GM23338 (cell line): ENCODE results near the gene MAP7D3. TPM values are rescaled to one million over a fixed set of nuclear protein-coding genes. Genes with fewer than 3 reads are reported as not detected.

Source experiments
- ATAC-seq: fragments of 200-7000 bp; cut with Tn5 transposase; 3 replicates; pipeline ENCODE4 v1.9.1; 2020
- DNase-seq: peaks from one replicate; pipeline ENCODE4 v3.0.0-alpha.2; 2015; ENCODE audit warnings: low spot score
- H2AFZ ChIP-seq: fragments of 200-600 bp; sonication (generic); 2 replicates; pipeline ENCODE4 v1.8.0; 2016; ENCODE audit warnings: antibody characterized with exemption, mild to moderate bottlenecking, moderate library complexity
- H3F3A ChIP-seq: fragments of 200-600 bp; sonication (generic); replicated peaks from 2 replicates; pipeline ENCODE4 v1.8.0; 2017; ENCODE audit warnings: antibody characterized with exemption, mixed run types, low read depth
- H3K27ac ChIP-seq: fragments of 200-600 bp; sonication (generic); 2 replicates; pipeline ENCODE4 v1.6.1; 2016; ENCODE audit warnings: low read depth
- H3K27me3 ChIP-seq: fragments of 200-600 bp; sonication (generic); 2 replicates; pipeline ENCODE4 v1.8.0; 2016; ENCODE audit warnings: mild to moderate bottlenecking, mixed run types, moderate library complexity; ENCODE audit not compliant: insufficient read depth
- H3K36me3 ChIP-seq: fragments of 200-600 bp; sonication (generic); 2 replicates; pipeline ENCODE4 v1.8.0; 2016; ENCODE audit warnings: mild to moderate bottlenecking; ENCODE audit not compliant: insufficient read depth
- H3K4me1 ChIP-seq: fragments of 200-600 bp; sonication (generic); 2 replicates; pipeline ENCODE4 v1.8.0; 2016; ENCODE audit warnings: mild to moderate bottlenecking, moderate library complexity; ENCODE audit not compliant: insufficient read depth
- H3K4me2 ChIP-seq: fragments of 200-600 bp; sonication (generic); 2 replicates; pipeline ENCODE4 v1.7.1; 2017; ENCODE audit warnings: mixed run types
- H3K4me3 ChIP-seq: fragments of 200-600 bp; sonication (generic); 2 replicates; pipeline ENCODE4 v1.6.1; 2016; ENCODE audit warnings: mixed run types
- H3K79me2 ChIP-seq: fragments of 200-600 bp; sonication (generic); replicated peaks from 2 replicates; pipeline ENCODE4 v1.8.0; 2017; ENCODE audit warnings: mild to moderate bottlenecking; ENCODE audit not compliant: insufficient read depth
- H3K9me2 ChIP-seq: fragments of 200-600 bp; sonication (generic); 2 replicates; pipeline ENCODE4 v1.8.0; 2017; ENCODE audit not compliant: insufficient read depth
- H4K20me1 ChIP-seq: fragments of 200-600 bp; sonication (generic); replicated peaks from 2 replicates; pipeline ENCODE4 v1.8.0; 2017; ENCODE audit warnings: mild to moderate bottlenecking; ENCODE audit not compliant: insufficient read depth
- H3K27ac Mint-ChIP-seq: 2 replicates; pipeline ENCODE4 v1.8.0; 2020; ENCODE audit warnings: inconsistent platforms, mild to moderate bottlenecking, moderate library complexity, mixed read lengths
- H3K27me3 Mint-ChIP-seq: 3 replicates; pipeline ENCODE4 v1.8.0; 2022; ENCODE audit warnings: low read depth, mild to moderate bottlenecking, moderate library complexity, mixed read lengths, inconsistent platforms; ENCODE audit not compliant: insufficient read depth, poor library complexity
- H3K36me3 Mint-ChIP-seq: 3 replicates; pipeline ENCODE4 v1.8.0; 2021; ENCODE audit warnings: low read depth, mild to moderate bottlenecking, inconsistent platforms, moderate library complexity, mixed read lengths
- H3K4me1 Mint-ChIP-seq: 3 replicates; pipeline ENCODE4 v1.8.0; 2020; ENCODE audit warnings: mild to moderate bottlenecking, inconsistent platforms, mixed read lengths
- H3K4me3 Mint-ChIP-seq: 3 replicates; pipeline ENCODE4 v1.8.0; 2021; ENCODE audit warnings: moderate library complexity, mild to moderate bottlenecking, inconsistent platforms, mixed read lengths
- H3K9me3 Mint-ChIP-seq: 3 replicates; pipeline ENCODE4 v1.8.0; 2020; ENCODE audit warnings: moderate library complexity, mild to moderate bottlenecking, inconsistent platforms, mixed read lengths
- CREB1 ChIP-seq: fragments of 250-450 bp; sonication (Bioruptor Pico); IDR thresholded peaks from 2 replicates; pipeline ENCODE4 v1.5.0; 2020; ENCODE audit warnings: low read depth, mild to moderate bottlenecking, moderate library complexity
- EZH2 ChIP-seq: fragments of 200-600 bp; sonication (generic); IDR thresholded peaks from one replicate; pipeline ENCODE4 v1.8.0; 2017; ENCODE audit warnings: antibody characterized with exemption, mild to moderate bottlenecking, low read depth; ENCODE audit not compliant: unreplicated experiment
- NANOG ChIP-seq: IDR thresholded peaks from 2 replicates; pipeline ENCODE4 v1.6.1; 2016; ENCODE audit warnings: antibody characterized with exemption, borderline replicate concordance
- POLR2AphosphoS5 ChIP-seq: IDR thresholded peaks from 2 replicates; pipeline ENCODE4 v1.6.1; 2016; ENCODE audit warnings: antibody characterized with exemption, low read depth
- ZNF114 ChIP-seq: fragments of 250-450 bp; sonication (Bioruptor Pico); IDR thresholded peaks from 2 replicates; pipeline ENCODE4 v1.5.0; 2020; ENCODE audit warnings: mild to moderate bottlenecking, moderate library complexity
- polyA plus RNA-seq: library from polyadenylated mRNA; unstranded; fragments of >200 nt; fragmentation: Nextera tagmentation; extraction: Ambion mirVana; gene quantifications from 2 replicates; pipeline ENCODE4 v1.2.1, GENCODE V29; 2016
- total RNA-seq: library from RNA; depleted of rRNA; stranded (reverse); fragments of >200 nt; shearing (Covaris generic); gene quantifications from 2 replicates; pipeline ENCODE4 v1.2.3, GENCODE V29; 2014
- TF ChIP-seq, protein P1 (sequence below): fragments of 250-450 bp; sonication (Bioruptor Pico); IDR thresholded peaks from 2 replicates; pipeline ENCODE4 v1.5.0; 2020; ENCODE audit warnings: mild to moderate bottlenecking, moderate library complexity
- TF ChIP-seq, protein P2 (sequence below): IDR thresholded peaks from one replicate; pipeline ENCODE4 v1.6.1; 2018; ENCODE audit warnings: antibody characterized with exemption; ENCODE audit not compliant: unreplicated experiment
- TF ChIP-seq, protein P3 (sequence below), 2 experiments: fragments of 200-600 bp in 1 of 2; sonication (generic) in 1 of 2; conservative IDR thresholded peaks; 2 replicates each; pipeline versions ENCODE4 v1.5.1 to v1.6.1; 2016 to 2017; ENCODE audit warnings: antibody characterized with exemption in 2 of 2, low read depth in 2 of 2, mild to moderate bottlenecking in 2 of 2, moderate library complexity in 1 of 2
- TF ChIP-seq, protein P4 (sequence below): IDR thresholded peaks from 2 replicates; pipeline ENCODE4 v1.6.1; 2016; ENCODE audit warnings: antibody characterized with exemption

MAP7D3 gene
- total and polyA plus RNA-seq, 2 experiments from 2014 or later: 14.5 to 33.4 TPM

DNA sequence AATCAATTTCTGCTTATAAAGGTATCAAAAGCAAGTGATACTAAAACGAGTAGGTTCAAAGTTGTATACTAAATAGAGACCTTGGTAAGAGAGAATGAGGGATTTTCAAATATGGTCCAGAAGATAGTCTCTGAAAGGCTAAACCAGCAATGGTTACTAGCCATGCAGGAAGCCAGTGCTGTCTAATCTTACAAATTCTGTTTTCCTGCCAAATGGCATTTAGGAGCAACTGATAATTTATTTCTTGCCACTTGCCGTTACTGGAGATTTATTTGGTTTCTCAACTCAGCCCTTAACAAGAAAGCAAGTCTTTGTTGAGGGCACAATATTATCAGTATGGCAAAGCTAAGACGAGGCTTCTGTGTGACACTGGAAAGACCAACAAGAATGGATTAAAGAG, 47.2 kb downstream of the MAP7D3 start:
- Mint-ChIP-seq H3K4me1 (peaks cover 25% of the 10 kb centered on the region), H3K27me3 (peaks cover 1% of the 10 kb centered on the region), H3K9me3 (no peaks in the 10 kb centered on the region), H3K27ac (no peak overlapping the region), H3K4me3 (no peak overlapping the region), H3K36me3 (no peaks in the 10 kb centered on the region)
- TF ChIP-seq, protein P1, sequence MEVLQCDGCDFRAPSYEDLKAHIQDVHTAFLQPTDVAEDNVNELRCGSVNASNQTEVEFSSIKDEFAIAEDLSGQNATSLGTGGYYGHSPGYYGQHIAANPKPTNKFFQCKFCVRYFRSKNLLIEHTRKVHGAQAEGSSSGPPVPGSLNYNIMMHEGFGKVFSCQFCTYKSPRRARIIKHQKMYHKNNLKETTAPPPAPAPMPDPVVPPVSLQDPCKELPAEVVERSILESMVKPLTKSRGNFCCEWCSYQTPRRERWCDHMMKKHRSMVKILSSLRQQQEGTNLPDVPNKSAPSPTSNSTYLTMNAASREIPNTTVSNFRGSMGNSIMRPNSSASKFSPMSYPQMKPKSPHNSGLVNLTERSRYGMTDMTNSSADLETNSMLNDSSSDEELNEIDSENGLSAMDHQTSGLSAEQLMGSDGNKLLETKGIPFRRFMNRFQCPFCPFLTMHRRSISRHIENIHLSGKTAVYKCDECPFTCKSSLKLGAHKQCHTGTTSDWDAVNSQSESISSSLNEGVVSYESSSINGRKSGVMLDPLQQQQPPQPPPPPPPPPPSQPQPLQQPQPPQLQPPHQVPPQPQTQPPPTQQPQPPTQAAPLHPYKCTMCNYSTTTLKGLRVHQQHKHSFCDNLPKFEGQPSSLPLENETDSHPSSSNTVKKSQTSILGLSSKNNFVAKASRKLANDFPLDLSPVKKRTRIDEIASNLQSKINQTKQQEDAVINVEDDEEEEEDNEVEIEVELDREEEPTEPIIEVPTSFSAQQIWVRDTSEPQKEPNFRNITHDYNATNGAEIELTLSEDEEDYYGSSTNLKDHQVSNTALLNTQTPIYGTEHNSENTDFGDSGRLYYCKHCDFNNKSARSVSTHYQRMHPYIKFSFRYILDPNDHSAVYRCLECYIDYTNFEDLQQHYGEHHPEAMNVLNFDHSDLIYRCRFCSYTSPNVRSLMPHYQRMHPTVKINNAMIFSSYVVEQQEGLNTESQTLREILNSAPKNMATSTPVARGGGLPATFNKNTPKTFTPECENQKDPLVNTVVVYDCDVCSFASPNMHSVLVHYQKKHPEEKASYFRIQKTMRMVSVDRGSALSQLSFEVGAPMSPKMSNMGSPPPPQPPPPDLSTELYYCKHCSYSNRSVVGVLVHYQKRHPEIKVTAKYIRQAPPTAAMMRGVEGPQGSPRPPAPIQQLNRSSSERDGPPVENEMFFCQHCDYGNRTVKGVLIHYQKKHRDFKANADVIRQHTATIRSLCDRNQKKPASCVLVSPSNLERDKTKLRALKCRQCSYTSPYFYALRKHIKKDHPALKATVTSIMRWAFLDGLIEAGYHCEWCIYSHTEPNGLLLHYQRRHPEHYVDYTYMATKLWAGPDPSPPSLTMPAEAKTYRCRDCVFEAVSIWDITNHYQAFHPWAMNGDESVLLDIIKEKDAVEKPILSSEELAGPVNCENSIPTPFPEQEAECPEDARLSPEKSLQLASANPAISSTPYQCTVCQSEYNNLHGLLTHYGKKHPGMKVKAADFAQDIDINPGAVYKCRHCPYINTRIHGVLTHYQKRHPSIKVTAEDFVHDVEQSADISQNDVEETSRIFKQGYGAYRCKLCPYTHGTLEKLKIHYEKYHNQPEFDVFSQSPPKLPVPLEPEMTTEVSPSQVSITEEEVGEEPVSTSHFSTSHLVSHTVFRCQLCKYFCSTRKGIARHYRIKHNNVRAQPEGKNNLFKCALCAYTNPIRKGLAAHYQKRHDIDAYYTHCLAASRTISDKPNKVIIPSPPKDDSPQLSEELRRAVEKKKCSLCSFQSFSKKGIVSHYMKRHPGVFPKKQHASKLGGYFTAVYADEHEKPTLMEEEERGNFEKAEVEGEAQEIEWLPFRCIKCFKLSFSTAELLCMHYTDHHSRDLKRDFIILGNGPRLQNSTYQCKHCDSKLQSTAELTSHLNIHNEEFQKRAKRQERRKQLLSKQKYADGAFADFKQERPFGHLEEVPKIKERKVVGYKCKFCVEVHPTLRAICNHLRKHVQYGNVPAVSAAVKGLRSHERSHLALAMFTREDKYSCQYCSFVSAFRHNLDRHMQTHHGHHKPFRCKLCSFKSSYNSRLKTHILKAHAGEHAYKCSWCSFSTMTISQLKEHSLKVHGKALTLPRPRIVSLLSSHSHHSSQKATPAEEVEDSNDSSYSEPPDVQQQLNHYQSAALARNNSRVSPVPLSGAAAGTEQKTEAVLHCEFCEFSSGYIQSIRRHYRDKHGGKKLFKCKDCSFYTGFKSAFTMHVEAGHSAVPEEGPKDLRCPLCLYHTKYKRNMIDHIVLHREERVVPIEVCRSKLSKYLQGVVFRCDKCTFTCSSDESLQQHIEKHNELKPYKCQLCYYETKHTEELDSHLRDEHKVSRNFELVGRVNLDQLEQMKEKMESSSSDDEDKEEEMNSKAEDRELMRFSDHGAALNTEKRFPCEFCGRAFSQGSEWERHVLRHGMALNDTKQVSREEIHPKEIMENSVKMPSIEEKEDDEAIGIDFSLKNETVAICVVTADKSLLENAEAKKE: no peak
- no peak for TF ChIP-seq EZH2
- no peak for TF ChIP-seq CREB1 (CRISPR knock-in tag)
- TF ChIP-seq, protein P2, sequence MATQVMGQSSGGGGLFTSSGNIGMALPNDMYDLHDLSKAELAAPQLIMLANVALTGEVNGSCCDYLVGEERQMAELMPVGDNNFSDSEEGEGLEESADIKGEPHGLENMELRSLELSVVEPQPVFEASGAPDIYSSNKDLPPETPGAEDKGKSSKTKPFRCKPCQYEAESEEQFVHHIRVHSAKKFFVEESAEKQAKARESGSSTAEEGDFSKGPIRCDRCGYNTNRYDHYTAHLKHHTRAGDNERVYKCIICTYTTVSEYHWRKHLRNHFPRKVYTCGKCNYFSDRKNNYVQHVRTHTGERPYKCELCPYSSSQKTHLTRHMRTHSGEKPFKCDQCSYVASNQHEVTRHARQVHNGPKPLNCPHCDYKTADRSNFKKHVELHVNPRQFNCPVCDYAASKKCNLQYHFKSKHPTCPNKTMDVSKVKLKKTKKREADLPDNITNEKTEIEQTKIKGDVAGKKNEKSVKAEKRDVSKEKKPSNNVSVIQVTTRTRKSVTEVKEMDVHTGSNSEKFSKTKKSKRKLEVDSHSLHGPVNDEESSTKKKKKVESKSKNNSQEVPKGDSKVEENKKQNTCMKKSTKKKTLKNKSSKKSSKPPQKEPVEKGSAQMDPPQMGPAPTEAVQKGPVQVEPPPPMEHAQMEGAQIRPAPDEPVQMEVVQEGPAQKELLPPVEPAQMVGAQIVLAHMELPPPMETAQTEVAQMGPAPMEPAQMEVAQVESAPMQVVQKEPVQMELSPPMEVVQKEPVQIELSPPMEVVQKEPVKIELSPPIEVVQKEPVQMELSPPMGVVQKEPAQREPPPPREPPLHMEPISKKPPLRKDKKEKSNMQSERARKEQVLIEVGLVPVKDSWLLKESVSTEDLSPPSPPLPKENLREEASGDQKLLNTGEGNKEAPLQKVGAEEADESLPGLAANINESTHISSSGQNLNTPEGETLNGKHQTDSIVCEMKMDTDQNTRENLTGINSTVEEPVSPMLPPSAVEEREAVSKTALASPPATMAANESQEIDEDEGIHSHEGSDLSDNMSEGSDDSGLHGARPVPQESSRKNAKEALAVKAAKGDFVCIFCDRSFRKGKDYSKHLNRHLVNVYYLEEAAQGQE: no peak
- TF ChIP-seq NANOG: no peak
- TF ChIP-seq, protein P3, sequence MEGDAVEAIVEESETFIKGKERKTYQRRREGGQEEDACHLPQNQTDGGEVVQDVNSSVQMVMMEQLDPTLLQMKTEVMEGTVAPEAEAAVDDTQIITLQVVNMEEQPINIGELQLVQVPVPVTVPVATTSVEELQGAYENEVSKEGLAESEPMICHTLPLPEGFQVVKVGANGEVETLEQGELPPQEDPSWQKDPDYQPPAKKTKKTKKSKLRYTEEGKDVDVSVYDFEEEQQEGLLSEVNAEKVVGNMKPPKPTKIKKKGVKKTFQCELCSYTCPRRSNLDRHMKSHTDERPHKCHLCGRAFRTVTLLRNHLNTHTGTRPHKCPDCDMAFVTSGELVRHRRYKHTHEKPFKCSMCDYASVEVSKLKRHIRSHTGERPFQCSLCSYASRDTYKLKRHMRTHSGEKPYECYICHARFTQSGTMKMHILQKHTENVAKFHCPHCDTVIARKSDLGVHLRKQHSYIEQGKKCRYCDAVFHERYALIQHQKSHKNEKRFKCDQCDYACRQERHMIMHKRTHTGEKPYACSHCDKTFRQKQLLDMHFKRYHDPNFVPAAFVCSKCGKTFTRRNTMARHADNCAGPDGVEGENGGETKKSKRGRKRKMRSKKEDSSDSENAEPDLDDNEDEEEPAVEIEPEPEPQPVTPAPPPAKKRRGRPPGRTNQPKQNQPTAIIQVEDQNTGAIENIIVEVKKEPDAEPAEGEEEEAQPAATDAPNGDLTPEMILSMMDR (conservative IDR thresholded peaks at IDR 0.05; ENCODE audit: low read depth in 2 of 2): no peak
- TF ChIP-seq, protein P4, sequence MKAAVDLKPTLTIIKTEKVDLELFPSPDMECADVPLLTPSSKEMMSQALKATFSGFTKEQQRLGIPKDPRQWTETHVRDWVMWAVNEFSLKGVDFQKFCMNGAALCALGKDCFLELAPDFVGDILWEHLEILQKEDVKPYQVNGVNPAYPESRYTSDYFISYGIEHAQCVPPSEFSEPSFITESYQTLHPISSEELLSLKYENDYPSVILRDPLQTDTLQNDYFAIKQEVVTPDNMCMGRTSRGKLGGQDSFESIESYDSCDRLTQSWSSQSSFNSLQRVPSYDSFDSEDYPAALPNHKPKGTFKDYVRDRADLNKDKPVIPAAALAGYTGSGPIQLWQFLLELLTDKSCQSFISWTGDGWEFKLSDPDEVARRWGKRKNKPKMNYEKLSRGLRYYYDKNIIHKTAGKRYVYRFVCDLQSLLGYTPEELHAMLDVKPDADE: no peak
- no peak for TF ChIP-seq POLR2AphosphoS5
- TF ChIP-seq ZNF114: no peak
- H3K4me3 ChIP-seq: no peak overlapping the region
- no peak overlapping the region for H3K27ac ChIP-seq
- no peak for ATAC-seq
- H3K4me1 ChIP-seq: peaks cover 3% of the 10 kb centered on the region; the same call in 1 of the 2 replicates
- no peak for DNase-seq
- H3K79me2 ChIP-seq: no peaks in the 10 kb centered on the region
- H3K27me3 ChIP-seq: no peaks in the 10 kb centered on the region
- no peaks in the 10 kb centered on the region for H3K9me2 ChIP-seq
- no peaks in the 10 kb centered on the region for H3K36me3 ChIP-seq
- H3F3A ChIP-seq: no peaks in the 10 kb centered on the region
- no peak overlapping the region for H2AFZ ChIP-seq
- no peaks in the 10 kb centered on the region for H4K20me1 ChIP-seq
- H3K4me2 ChIP-seq: no peak overlapping the region
